HG02870 (cell line): ENCODE data around the gene PRXL2B.

ENCODE experiments used
- ATAC-seq: cut with Tn5 transposase; IDR thresholded peaks from one replicate; pipeline ENCODE4 v1.9.1; 2021; ENCODE audit warnings: mild to moderate bottlenecking, moderate library complexity; ENCODE audit not compliant: unreplicated experiment

Gene PRXL2B

DNA sequence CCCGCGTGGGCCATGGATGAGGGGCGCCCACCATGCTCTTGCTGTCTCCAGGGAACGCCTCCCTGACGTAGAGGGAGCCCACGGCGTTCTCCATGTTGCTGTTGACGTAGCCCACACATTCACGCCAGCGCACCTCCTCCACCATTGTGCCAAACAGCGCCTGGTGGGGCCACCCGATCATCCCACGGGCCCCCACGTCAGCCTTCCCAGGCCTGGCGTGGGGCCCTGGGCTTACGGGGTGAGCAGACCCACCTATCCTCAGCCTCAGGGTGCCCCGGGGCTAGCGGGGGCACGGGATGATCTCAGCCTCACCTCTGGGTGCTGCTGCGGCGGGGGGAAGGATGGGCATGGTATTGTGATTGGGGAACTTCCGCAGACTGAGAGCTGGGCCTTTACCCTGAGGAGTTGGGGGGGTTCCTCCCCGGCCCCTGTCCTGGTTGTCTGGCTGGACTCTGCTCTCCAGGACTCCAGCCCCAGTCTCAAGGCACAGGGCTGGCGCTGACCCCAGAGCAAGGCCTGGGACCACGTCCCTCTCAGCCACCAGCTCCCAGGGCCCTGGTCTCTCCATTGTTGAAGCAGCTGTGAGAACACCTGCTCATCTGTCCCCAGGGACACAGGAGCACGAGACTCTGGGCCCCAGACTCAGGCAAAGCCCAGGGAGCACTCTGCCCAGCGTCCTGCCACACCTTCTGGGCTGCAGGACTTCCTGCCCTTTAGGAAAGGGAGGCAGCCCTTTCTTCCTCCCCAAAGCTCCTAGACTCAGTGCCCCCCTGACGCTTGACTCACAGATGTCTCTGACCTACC is 10.2 kb downstream of the PRXL2B start:
- ATAC-seq: no peak

DNA sequence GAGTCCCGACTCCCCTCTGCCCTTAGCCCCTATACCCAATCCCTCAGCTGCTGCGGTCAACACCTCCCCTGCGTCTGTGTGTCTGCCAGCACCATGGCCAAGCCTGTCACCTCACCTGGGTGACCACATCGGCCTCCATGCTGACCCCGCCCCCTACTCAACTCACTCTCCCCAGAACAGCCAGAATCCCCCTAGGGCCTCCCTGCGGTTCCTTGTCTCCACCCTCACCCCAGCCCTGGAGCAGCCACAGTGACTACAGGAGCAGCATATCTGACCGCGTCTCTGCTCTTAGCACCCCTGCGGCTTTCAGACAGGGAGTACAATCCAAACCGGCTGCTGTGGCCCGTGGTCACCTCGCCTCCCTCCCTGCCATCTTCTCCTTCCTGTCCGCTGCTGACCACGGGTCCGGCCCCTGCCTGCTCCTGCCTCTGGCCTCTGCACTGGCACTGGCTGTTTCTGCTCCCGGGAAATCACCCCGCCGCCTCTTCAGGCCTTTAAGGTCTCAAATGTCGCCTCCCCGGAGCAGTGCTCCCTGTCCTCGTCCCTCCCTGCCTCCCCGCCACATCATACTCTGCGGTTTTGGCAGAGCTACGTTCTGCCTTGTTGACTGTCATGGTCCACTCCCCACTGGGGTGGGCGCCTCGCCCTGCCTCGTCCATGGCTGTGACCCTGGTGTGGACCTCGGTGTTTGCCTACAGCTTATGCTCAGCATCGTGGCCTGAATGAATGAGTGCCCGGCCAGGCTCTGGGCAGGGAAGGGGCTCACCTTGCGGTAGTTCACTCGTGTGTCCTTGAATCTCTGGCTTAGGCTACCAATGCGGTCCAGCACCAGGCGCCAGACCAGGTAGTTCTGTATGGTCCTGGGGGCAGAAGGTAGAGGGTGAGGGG is 11.1 kb downstream of the PRXL2B start:
- no peak for ATAC-seq

GRCh38 chr1:2598329-2598931 is 11.9 kb downstream of the PRXL2B start:
- no peak for ATAC-seq

DNA sequence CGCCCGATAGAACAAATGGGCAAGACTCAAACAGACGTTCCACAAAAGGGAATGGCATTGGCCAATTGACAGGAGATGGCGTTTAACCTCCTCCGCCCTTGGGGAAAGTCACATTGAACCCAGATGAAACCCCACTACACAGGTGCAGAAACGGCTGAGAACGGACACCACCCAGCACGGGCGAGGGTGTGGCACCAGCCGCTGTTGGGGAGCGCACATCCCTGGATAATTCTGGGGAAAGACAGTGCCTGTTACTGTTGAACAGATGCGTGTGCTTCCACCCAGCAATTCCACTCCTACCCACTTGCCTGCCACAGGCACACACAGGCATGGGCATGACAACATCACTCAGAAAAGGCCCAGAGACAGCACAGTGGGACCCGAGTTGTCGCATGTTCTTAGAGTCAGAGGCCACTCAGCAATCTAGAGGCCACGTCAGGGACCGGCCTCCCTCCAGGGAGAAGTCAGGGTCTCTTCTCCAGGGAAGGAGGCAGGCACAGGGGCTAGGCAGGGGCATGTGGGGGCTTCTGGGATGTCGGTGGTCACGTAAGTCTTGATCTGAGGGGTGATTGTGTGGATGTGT is 15.2 kb downstream of the PRXL2B start:
- ATAC-seq: no peak

GRCh38 chr1:2602311-2602835 is 15.8 kb downstream of the PRXL2B start:
- ATAC-seq: no peak

- ATAC-seq: no peak
Observed at GRCh38 chr1:2602866-2603520, 16.4 kb downstream of the PRXL2B start.

DNA sequence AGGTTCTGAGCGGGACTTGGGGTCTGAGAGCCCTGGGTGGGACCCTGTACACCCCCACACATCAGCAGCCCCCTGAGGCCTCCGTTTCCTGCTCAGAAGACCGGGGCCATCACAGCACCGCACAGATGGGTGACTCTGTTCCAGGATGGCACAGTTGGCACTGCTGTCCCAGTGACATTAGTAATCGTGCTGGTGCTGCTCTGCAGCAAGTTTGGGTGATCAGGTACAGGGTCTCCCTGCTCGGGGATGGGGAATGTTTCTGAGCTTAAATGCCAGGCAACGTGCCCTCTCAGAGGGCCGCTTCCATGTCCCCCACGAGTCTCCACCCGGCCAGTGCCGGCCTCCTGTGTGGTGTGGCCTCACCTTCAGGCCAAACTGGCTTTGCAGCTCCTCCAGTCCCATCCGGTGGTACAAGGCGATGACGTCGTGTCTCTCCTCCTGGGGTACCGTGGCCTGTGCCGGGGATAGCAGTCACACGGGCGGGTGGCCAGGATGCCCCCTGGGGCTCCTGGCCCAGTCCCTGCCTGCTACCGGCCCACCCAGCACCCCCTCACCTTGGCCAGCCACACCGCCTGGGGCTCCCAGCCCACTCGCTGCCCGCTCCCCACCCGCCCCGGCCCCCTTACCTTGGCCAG is 17.1 kb downstream of the PRXL2B start:
- no peak for ATAC-seq

- no peak for ATAC-seq
Observed at GRCh38 chr1:2604156-2604843, 17.7 kb downstream of the PRXL2B start.

DNA sequence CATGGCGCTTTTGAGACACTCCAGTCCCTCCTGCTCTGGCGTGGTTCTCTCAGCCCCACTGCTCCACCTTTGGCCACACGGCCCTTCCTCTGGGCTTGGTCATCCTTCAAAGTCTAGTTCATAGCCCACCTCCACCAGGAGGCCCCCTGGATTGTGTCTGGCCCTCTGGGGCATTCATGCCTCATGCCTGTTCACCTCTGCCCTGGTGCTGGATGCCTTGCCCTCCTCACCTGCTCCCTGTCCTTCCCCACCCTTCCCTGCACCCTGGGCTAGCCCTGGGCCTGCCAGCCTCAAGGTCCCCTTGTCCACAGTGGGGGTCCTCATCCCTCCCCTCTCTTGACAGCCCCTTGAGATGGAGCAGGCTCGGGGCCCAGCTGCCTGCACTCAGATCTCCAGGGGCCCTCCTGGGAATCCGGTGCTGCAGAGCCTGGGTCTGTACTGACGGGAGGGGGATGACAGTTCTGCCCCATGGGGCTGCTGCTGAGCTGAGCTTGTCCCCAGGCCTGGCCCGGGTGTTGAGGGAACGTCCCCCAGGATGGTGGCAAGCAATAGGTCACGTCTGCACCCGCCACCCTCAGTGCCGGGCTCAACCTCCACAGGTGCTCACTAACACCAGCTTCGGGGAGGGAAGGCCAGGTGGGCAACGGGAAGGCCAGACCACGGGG is 18.4 kb downstream of the PRXL2B start:
- no peak for ATAC-seq

- ATAC-seq: no peak
Observed at GRCh38 chr1:2605509-2606395, 19.2 kb downstream of the PRXL2B start.

DNA sequence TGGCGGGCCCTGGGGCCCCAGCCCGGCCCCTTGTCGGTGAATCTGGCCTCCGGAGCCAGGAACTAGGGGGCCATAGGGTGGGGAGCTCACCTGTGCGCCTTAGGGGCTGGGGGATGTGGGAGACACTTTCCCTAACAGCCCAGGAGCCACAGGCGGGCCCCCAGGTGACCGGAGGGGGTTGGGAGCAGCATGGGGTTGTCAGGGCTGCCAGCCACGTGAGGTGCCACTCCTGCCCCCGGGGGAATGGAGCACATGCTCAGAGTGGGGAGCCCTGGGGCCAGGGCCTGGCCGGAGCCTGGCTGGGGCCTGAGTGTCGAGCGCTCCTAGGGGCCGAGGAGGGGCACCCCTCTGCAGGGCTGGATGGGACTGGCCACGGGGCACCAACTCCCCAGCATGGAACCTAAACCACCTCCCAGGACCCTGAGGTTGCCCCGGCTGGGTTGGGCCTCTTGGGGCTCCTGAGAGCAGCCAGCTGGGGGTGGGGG is 19.9 kb downstream of the PRXL2B start:
- ATAC-seq: no peak

DNA sequence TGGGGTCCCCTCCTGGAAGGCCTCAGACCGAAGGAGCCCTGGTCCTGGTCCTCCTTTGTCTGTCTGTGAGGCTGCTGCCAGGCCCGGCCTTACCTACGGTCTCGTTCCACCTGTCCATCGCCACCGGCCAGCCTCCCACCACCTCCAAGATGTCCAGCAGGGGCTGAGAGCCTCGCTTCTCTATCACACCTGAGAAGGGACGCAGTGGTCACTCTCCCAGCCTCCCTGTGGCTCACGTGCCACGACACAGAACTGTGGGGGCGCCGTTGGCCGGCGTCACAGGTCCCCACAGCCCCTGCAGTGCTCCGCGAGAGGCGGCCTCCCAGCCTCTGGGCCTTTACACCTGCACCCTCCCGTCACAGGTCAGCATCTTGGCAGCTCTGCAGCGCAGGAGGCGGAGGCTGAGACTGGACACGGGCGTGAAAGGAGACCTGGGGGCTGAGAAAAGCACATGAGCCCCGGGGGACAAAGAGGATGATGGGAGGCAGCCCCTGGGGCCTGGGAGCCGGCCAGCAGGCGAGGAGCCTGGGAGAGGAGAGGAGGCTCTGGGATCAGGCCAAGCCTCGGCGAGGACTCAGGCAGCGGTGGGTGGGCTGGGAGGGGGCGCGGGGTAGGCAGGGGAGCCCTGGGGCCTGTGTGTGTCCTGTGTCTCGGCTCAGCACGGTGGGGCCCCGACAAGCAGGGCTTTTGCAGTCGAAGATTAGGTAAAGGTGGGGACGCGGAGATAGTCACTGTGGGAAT is 20.5 kb downstream of the PRXL2B start:
- ATAC-seq: no peak

DNA sequence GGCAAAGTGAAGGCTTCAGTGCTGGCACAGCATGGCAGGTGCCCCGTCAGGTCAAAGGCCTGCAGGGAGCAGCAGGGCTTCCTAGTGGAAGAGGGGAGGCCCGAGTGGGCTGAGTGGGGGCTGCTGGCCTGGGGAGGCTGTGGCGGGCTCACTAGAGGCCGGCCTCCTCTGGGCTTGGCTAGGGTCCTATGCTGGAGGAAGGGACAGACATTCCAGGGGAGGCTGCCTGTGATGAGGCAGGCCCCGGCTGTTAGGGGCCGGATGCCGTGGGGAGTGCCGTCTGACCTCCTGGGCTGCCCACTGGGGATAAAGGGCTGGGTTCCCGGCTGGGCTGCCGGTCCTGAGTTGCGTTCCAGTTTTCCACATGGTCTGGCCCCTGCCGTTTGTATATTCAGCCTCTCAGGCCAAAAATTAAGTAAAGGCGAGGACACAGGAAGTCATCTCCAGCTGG is 21.1 kb downstream of the PRXL2B start:
- ATAC-seq: no peak

- ATAC-seq: no peak
Observed at GRCh38 chr1:2609319-2610035, 22.9 kb downstream of the PRXL2B start.

GRCh38 chr1:2610036-2610959 is 23.7 kb downstream of the PRXL2B start:
- no peak for ATAC-seq
